SK-N-MC (cell line): ENCODE results near the gene RRM2.

ENCODE experiments used
- EZH2 ChIP-seq: fragments of 200-600 bp; sonication (generic); IDR thresholded peaks from one replicate; pipeline ENCODE4 v1.6.1; 2017; ENCODE audit warnings: antibody characterized with exemption
- FOXP2 ChIP-seq: optimal IDR thresholded peaks from 2 replicates; pipeline ENCODE3; 2011; ENCODE audit warnings: mild to moderate bottlenecking, moderate library complexity; ENCODE audit not compliant: insufficient read depth; ENCODE audit errors: extremely low read length, control extremely low read depth
- POLR2AphosphoS5 ChIP-seq: IDR thresholded peaks from 2 replicates; pipeline ENCODE4 v1.6.1; 2012; ENCODE audit warnings: mild to moderate bottlenecking, low read depth, low read length, borderline replicate concordance

GRCh38 chr2:10161961-10162441 lies 39.5 kb downstream of the RRM2 start:
- TF ChIP-seq EZH2 (no peak), POLR2AphosphoS5 (no peak), FOXP2 (no peak)
